Breast epithelium (tissue), 3 donors: ENCODE data around the gene NXNL1.

Source experiments
- POLR2A ChIP-seq: fragments of 450-650 bp; IDR thresholded peaks from one replicate; pipeline ENCODE4 v1.6.1; 2016; ENCODE audit warnings: antibody characterized with exemption, mild to moderate bottlenecking, moderate library complexity
- POLR2AphosphoS5 ChIP-seq, 3 donors: sonication (generic); formaldehyde crosslinking; IDR thresholded peaks; one replicate each; pipeline ENCODE4 v1.6.1; 2017; ENCODE audit warnings: antibody characterized with exemption in 3 of 3

GRCh38 chr19:17450264-17451075, 10.3 kb downstream of the NXNL1 start:
- TF ChIP-seq POLR2A = no peak
- TF ChIP-seq POLR2AphosphoS5 (IDR thresholded peaks at IDR 0.05) = no peak
